HG02973 (cell line): Measurements from ENCODE around the gene RUNDC3A.

Source experiments
- ATAC-seq: cut with Tn5 transposase; IDR thresholded peaks from one replicate; pipeline ENCODE4 v1.9.1; 2021; ENCODE audit warnings: moderate library complexity; ENCODE audit not compliant: unreplicated experiment

RUNDC3A gene

GRCh38 chr17:44308320-44308818 lies at the start of gene RUNDC3A:
RUNDC3A (plus strand) TSS chr17:44308601; CDS start chr17:44308833, 232 bp downstream.
- ATAC-seq = no peak

DNA sequence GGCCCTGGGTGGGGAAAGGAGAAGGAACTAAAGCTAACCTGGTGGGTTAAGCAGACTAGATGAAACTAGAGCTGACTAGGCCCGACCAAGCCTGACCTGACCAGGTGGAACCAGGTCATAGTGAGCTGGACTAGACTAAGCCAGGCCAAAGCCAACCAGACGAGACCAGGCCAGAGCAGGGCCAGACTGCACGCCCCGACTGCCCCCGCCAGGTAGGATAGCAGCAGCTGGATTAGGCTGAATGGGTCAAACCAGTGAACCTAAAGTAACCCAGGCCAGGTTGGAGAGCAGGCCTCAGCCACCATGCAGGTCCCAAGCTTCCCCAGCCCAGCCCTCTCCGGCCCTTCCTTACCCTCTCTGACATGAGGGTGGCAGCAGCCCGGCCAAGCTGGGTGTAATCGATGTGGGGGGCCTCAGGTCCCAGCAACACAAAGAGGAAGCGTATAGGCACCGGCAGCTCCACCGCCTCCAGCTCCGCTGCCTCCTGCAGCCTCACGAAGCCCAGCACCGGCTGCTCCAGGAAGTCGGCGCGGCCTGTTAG lies 49.5 kb upstream of the RUNDC3A start:
- no peak for ATAC-seq

DNA sequence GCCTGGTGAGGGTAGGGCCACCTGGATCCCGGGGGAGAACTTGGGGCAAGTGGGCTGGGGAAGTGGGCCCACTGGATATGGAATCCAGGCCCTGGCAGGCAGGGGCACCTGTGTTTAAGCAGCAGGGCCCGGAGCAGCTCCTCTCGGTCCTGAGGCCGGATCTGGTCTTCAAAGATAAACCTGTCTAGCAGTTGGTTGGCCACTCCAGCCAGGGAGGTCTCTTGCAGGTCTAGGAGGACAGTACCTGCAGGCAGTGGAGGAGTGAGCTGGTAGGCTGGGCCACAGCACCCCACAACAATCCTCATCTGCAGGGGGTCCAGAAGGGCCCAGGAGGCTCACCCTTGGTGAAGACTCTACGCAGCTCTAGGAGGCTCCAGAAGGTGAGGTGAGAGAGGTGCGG lies 48.1 kb upstream of the RUNDC3A start:
- no peak for ATAC-seq

GRCh38 chr17:44262654-44263225 lies 45.7 kb upstream of the RUNDC3A start:
- no peak for ATAC-seq

DNA sequence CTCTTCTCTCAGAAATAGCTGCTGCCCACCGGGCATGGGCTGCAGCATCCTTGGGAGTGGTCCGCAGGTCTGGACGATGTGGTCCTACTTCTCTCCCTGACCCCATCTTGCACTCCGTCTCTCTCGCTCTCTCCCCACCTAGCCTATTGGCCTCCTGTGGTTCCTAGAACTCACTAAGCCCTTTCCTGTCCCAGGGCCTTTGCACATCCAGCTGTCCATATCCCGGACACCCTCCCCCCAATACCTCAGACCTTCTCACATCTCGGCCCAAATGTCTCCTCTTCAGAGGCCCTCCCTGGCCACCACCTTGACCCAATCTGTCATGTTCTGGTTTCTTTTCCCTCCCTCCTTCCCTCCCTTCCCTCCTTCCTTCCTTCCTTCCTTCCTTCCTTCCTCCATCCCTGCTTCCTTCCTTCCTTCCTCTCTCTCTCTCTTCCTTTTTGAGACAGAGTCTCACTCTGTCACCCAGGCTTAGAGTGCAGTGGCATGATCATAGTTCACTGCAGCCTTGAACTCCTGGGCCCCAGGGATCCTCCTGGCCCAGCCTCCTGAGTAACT lies 45.0 kb upstream of the RUNDC3A start:
- ATAC-seq = no peak

GRCh38 chr17:44266402-44267164 lies 41.8 kb upstream of the RUNDC3A start:
- ATAC-seq = no peak

DNA sequence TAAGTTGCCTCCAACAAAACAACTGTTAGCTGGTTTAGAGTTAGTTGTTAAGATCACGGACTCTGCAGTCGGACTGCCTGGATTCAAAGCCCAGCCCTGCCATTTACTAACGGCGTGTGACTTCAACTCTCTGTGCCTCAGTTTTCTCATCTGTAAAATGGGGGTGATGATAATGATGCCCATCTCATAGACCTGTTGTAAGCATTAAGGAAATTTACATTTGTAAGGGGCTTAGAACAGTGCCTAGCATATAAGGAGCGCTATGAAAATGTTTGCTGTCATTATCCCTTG lies 41.3 kb upstream of the RUNDC3A start:
- ATAC-seq = no peak

- no peak for ATAC-seq
Observed at GRCh38 chr17:44267818-44268490, 40.4 kb upstream of the RUNDC3A start, which contains the start of gene SLC4A1. SLC4A1 (minus strand) TSS chr17:44268135; CDS start chr17:44262866, 5,269 bp downstream.

DNA sequence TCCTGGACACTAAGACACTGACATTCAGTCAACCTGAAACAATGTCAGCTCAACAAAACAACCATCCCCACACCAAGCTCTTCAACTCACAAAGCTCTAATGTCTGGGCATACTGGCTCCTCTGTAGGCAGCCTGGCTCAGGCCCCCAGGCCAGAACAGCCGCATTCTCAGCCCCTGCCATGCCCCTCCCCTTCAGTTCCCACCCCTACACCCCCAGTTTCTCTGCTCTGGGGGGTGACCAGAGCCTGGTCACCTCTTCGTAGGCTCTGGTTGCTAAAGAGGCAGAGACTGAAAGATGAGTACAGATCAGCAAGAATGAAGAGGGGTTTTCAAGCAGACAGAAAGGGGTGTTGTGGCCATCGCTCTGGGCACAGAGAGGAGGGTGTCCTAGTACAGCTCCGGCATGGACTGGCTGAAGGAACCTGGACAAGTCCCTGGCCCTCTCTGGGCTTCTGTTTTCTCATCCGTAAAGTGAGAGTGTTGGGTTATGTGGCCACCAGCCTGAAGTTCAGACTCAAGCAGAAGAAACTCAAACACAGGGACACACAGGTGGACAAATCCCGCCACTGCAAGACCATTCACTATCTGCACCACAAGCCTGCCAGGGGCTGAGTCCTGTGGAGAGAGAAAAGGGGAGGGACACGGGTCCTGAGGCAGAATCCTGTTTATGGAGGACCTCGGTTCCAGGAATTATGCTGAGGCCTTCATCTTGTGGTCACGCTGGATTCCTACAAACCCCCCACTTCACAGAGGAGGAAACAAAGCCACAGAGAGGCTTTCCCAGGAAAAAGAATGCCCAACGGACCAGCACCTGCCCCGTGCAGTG lies 39.5 kb upstream of the RUNDC3A start:
- ATAC-seq = no peak

DNA sequence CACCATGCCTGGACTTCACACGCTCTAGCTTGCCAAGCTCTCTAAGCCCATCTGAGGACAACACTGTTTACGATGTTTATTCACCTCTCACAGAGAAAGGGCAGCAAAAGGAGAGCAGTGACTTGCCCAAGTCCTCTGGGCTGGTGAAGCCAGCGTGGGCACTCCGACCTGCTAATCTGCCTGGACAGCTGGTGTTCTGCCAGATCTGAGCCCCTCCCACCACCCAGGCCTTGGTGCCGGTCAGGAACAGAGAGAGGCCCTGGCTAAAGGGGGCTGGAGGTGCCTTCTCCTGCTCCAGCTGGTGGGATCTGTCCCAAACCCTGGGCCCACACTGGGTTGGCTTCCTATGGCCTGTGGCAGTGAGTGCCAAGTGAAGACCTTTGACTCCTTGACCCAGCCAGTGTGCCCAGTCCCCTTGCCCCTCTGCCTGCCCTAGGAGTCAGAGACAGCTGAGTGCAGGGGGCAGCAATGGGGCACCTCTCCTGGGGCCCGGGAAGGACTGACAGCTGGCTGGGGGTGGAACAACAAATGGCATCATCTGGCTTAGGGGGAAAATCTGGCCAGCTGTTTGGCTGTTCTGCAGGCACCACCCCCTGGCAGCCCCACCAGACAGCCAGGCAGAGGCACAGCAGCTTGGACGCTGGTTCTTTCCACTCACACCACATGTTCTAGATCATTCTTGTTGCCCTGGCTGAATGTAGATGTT lies 38.7 kb upstream of the RUNDC3A start:
- ATAC-seq = no peak

GRCh38 chr17:44272321-44272951 lies 36.0 kb upstream of the RUNDC3A start:
- ATAC-seq = no peak

GRCh38 chr17:44272954-44273353 lies 35.4 kb upstream of the RUNDC3A start:
- no peak for ATAC-seq

DNA sequence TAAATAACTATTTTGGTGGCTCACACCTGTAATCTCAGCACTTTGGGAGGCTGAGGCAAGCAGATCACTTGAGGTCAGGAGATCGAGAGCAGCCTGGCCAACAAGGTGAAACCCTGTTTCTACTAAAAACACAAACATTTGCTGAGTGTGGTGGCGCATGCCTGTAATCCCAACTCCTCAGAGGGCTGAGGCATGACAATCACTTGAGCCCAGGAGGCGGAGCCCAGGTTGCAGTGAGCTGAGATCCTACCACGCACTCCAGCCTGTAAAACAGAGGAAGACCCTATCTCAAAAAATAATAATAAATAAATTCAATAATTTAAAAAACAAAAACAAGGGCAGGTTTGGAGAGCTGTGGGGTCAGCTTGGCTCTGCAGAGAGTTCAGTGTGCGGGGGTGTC lies 34.8 kb upstream of the RUNDC3A start:
- no peak for ATAC-seq

- no peak for ATAC-seq
Observed at GRCh38 chr17:44277976-44278375, 30.4 kb upstream of the RUNDC3A start.

DNA sequence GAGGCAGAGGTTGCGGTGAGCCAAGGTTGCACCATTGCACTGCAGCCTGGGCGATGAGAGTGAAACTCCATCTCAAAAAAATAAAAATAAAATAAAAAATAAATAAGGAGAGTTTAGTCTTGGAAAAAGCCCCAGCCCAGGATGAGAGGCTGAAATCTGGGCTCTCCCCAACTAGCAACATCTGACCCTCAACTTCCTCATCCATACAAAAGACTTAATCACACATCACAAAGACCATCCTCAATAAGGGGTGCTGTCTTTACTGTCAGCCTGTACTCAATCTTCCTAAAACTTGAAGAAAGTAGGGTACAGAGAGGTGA lies 29.1 kb upstream of the RUNDC3A start:
- ATAC-seq = no peak

DNA sequence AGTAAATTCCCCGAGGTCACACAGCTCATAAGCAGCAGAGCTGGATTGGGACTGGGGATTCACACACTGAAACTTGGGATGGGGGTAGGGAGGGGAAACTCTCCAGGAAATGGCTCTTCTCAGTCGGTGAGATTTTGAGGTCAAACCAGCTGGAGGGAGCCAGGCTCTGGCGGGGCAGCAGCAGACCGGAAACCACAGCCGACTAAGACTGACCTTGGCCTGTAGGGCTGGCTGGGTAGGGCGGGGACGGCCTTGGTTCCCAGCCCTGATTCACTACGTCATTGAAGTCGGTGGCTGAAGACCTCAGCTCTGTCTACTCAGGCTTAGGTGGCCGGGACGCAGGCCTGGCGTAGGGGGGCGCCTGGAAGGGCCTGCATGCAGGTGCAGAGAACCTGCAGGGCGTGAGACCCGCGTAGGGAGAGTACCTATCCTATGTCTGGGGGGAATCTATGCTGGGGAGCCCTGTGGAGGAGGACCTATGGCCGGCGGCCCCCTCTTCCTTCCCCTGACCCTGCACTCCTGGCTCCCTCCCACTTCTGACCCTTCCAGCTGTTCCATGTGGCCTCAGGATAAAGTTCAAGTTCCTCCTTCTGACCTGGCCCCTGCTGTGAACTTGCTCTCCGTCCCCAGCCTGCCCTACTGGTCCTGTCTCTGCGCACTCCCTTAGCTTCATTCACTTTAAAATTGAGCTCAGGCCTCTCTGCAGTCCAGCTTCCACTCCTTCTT lies 28.6 kb upstream of the RUNDC3A start:
- ATAC-seq = peak; percentile 62

DNA sequence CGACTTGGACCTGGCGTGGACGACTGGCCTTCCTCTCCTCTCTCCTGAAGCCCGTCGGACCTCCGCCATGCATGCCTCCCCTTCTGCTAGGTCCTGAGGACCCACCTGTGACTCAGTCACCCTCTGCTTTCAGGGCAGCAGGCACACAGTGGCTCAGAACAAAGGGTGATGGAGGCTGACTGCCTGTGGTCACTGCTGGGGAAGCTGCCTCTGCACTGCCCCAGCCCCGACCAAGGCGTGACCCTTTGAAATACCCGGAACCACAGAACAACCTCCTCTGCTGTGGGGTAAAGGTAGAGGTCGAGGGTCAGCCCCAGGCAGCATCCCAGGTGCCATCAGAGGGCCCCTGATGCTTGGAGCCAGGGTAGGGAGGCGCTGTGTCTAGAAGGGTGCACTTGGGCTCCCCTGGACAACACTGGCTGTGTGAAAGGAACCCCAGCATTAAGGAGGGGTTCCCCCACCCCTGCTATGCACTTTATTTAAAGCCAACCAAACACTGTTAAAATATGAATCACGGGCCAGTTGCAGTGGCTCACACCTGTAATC lies 27.9 kb upstream of the RUNDC3A start:
- no peak for ATAC-seq

DNA sequence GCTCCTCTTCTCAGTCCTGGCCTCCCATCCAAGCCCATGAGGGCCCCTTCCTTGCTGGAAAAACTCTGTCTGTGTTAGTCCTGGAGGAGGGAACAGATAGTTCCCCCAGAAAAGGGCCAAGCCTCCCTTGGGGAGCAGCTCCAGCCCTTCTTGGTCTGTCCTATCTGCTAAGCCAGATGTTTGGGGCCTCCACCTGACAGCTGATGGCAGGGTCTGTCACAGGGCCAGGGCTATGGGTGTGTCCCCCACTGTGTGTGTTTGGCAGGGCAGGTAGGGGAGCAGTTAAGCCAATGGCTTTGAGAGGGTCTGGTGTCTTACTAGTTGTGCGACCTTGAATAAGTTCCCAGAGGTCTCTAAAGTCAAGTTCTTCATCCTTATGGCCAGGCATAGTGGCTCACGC lies 26.8 kb upstream of the RUNDC3A start:
- no peak for ATAC-seq

DNA sequence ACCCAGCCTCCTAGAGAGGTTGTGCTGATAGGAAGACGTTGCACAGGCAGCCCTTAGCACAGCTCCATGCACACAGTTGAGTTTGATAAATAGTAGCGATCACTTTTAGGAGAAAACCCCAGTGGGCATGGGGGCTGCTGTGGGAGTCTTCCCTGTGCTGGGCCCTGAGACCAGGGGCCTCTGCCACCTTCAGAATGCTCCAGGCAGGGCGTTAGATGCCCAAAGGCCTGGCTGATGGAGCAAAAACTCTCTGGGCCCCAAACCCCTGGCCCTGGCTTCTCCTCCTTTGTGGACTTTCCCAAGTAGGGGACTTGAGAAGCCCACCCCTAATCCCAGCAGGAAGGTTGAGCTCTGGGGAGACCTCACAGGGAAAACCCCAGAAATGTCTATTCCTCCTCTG lies 26.1 kb upstream of the RUNDC3A start:
- no peak for ATAC-seq
